MCF 10A (cell line): Measurements from ENCODE around the gene CYTH1. TPM values are rescaled to one million over a fixed set of nuclear protein-coding genes. Genes with fewer than 3 reads are reported as not detected.

ENCODE experiments used
- BruUV-seq: library from RNA; stranded (reverse); fragments of 400-500 nt; replicated peaks from 2 replicates; lab custom pipeline; 2021; lab: Mats Ljungman, UMichigan
- CTCF ChIA-PET: fragments of 300-600 bp; sonication (Branson Sonifier 250); formaldehyde crosslinking; extraction: SDS; loops from one replicate; lab custom pipeline; 2021; ENCODE audit warnings: antibody characterized with exemption, inconsistent platforms; lab: Yijun Ruan, JAX
- POLR2A ChIA-PET: fragments of 300-600, 350-650 bp; sonication (Branson Sonifier 250); formaldehyde crosslinking; extraction: SDS; loops from one replicate; lab custom pipeline; 2020; ENCODE audit warnings: antibody characterized with exemption, inconsistent platforms; lab: Yijun Ruan, JAX
- DNase-seq: peaks from one replicate; pipeline ENCODE4 v3.0.0-alpha.2; 2018; ENCODE audit not compliant: unreplicated experiment
- H3K27ac Mint-ChIP-seq: one replicate; pipeline ENCODE4 v1.8.0; 2022; ENCODE audit warnings: mild to moderate bottlenecking, low read depth, mixed read lengths; ENCODE audit not compliant: unreplicated experiment
- H3K27me3 Mint-ChIP-seq: one replicate; pipeline ENCODE4 v1.8.0; 2022; ENCODE audit warnings: mixed read lengths; ENCODE audit not compliant: insufficient read depth, unreplicated experiment
- H3K36me3 Mint-ChIP-seq: one replicate; pipeline ENCODE4 v1.8.0; 2022; ENCODE audit warnings: mild to moderate bottlenecking, moderate library complexity, mixed read lengths; ENCODE audit not compliant: insufficient read depth, unreplicated experiment
- H3K4me1 Mint-ChIP-seq: one replicate; pipeline ENCODE4 v1.8.0; 2022; ENCODE audit warnings: mixed read lengths; ENCODE audit not compliant: insufficient read depth, unreplicated experiment
- H3K4me3 Mint-ChIP-seq: one replicate; pipeline ENCODE4 v1.8.0; 2022; ENCODE audit warnings: mild to moderate bottlenecking, moderate library complexity, mixed read lengths; ENCODE audit not compliant: unreplicated experiment
- H3K9me3 Mint-ChIP-seq: one replicate; pipeline ENCODE4 v1.8.0; 2022; ENCODE audit warnings: mixed read lengths; ENCODE audit not compliant: unreplicated experiment
- intact Hi-C: fragments of 100-400 bp; cut with micrococcal nuclease; formaldehyde crosslinking; loops from 2 replicates; pipeline ENCODE4 v1.14.1; 2022
- total RNA-seq: library from RNA; stranded (reverse); gene quantifications from 2 replicates; pipeline ENCODE4 v1.2.3, GENCODE V29; 2022
- TF ChIP-seq, protein P1 (sequence below): fragments of 200-600 bp; IDR thresholded peaks from one replicate; pipeline ENCODE4 v1.8.0; 2022; ENCODE audit warnings: antibody characterized with exemption, mild to moderate bottlenecking; ENCODE audit not compliant: unreplicated experiment

Gene CYTH1
- total RNA-seq, 1 experiment from 2014 or later, result 38.5 TPM

DNA sequence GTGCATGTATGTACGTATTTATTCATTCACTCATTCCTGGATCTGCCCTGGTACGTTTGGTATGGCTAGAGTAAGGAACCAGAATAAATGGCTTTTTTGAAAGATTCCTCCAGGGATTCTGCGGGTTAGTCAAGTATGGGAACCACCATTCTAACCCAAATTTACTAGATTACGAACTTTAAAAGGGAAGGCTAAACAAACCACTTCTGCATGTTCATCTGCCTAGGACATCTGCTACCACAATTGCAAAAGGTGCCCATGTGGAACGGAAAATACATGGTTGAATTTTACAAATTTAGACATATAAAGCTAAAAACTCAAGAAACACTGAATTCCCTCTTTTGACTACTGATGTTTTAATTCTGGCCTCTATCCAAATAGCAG lies 22.1 kb downstream of the CYTH1 start:
- H3K9me3 Mint-ChIP-seq, result no peaks in the 10 kb centered on the region
- CTCF ChIA-PET, result no interaction called here
- no peaks in the 10 kb centered on the region for H3K36me3 Mint-ChIP-seq
- no peaks in the 10 kb centered on the region for H3K27me3 Mint-ChIP-seq
- no peak overlapping the region for H3K4me3 Mint-ChIP-seq
- H3K4me1 Mint-ChIP-seq, result no peaks in the 10 kb centered on the region
- no TSS peak for BruUV-seq
- intact Hi-C loops, result no loop called here
- DNase-seq, result no peak
- POLR2A ChIA-PET, result interaction anchor here (0.8 kb wide), 1 partner anchor 23 kb away, joined by 3 read pairs; no protein-coding TSS in a partner anchor
- no peak overlapping the region for H3K27ac Mint-ChIP-seq
- TF ChIP-seq, protein P1, sequence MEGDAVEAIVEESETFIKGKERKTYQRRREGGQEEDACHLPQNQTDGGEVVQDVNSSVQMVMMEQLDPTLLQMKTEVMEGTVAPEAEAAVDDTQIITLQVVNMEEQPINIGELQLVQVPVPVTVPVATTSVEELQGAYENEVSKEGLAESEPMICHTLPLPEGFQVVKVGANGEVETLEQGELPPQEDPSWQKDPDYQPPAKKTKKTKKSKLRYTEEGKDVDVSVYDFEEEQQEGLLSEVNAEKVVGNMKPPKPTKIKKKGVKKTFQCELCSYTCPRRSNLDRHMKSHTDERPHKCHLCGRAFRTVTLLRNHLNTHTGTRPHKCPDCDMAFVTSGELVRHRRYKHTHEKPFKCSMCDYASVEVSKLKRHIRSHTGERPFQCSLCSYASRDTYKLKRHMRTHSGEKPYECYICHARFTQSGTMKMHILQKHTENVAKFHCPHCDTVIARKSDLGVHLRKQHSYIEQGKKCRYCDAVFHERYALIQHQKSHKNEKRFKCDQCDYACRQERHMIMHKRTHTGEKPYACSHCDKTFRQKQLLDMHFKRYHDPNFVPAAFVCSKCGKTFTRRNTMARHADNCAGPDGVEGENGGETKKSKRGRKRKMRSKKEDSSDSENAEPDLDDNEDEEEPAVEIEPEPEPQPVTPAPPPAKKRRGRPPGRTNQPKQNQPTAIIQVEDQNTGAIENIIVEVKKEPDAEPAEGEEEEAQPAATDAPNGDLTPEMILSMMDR, result no peak

DNA sequence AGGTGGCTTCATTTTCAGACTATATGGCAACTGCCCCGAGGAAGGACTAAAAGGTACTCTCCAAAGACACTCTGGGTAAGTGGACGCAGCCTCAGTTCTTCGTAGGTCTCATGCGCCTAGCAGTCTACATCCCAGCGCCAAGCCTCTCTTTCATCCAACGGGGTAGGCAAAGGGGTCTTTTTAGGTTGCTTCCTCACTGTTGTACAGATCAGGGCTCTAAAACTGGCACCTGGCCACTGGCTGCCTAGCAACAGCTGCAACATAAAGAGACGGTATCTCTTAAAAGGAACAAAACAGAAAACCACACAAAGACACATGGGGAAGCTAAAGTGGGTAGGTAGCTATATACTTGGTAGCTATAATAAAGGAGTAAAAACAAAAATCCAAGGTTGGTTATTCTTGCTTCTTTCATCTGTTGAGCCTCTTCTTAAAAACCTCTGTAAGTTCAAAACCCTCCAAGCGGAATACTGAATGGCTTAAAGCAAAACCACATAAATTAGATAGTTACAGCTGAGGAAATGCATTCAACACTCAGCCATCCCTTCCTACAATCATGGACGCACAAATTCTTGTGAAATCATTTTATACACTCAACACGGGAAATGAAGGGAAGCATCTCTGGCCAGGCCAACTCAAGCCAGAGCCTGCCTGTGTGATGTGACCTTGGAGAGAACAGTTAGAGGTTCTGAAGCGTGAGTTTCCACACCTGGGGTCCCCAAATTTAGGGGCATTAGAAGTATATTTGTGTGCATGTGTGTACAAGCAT lies 22.7 kb downstream of the CYTH1 start:
- Mint-ChIP-seq H3K9me3 (no peaks in the 10 kb centered on the region), H3K4me1 (no peaks in the 10 kb centered on the region), H3K36me3 (no peaks in the 10 kb centered on the region), H3K27me3 (no peaks in the 10 kb centered on the region), H3K27ac (no peak overlapping the region), H3K4me3 (no peak overlapping the region)
- intact Hi-C loops, result no loop called here
- TF ChIP-seq, protein P1, result no peak
- DNase-seq, result no peak
- ChIA-PET CTCF (interaction anchor here (0.5 kb wide), 1 partner anchor 282 kb away, joined by 4 read pairs; no protein-coding TSS in a partner anchor), POLR2A (interaction anchor here (0.8 kb wide), 1 partner anchor 23 kb away, joined by 3 read pairs; no protein-coding TSS in a partner anchor)
- no TSS peak for BruUV-seq

DNA sequence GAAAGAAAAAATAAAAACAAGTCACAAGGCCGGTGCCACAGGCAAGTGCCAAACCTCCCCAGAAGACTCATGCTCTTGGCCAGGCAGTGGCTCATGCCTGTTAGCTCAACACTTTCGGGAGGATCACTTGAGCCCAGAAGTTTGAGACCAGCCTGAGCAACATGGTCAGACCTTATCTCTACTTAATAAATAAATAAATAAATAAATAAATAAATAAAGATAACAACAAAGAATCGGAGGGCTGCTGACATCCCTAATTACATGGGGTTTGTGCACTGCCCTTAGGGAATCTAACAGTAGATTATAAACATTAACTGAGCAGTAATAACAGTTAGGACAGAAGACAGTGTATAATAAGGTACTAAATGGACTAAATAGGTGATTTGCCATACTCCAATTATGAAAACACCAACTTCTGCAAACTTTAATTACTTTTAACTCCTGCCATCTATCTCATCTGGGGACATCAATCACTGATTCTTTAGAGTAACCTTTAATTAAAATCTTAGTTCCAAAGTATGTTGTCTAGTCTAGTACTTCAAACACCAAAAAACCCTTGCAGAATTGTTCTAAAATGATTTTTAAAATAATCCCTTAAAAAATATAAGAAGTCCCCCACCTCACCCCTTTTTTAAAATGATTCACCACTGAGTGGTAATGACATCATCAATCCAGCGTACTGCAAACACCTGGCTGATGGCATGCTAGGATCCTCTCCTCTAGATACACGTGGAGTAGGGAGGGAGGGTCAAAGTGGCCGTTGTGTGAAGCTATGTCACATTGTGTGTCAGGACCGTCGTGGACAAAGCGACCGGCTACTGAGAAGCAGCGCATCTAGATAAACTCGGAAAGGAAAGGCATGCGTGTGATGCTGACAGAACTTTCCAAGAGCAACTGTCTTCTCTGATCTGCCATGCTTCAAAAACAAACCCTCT lies 28.5 kb downstream of the CYTH1 start:
- H3K4me1 Mint-ChIP-seq, result peaks cover 16% of the 10 kb centered on the region
- CTCF ChIA-PET, result no interaction called here
- POLR2A ChIA-PET, result interaction anchor here (1.2 kb wide), 1 partner anchor 100 kb away, joined by 3 read pairs; no protein-coding TSS in a partner anchor
- no peaks in the 10 kb centered on the region for H3K9me3 Mint-ChIP-seq
- BruUV-seq, result no TSS peak
- intact Hi-C loops, result no loop called here
- no peak for DNase-seq
- TF ChIP-seq, protein P1, result no peak
- H3K27me3 Mint-ChIP-seq, result no peaks in the 10 kb centered on the region
- H3K27ac Mint-ChIP-seq, result no peak overlapping the region
- H3K4me3 Mint-ChIP-seq, result no peak overlapping the region
- H3K36me3 Mint-ChIP-seq, result no peaks in the 10 kb centered on the region
